OCI-LY7 (cell line): Measurements from ENCODE around the gene ROBO1. TPM values are rescaled to one million over a fixed set of nuclear protein-coding genes. Genes with fewer than 3 reads are reported as not detected.
"Not testable (repeated sequence)": the region's sequence is repeated elsewhere in the genome, so short reads cannot be mapped to it uniquely, and the experiment has no call there.

ENCODE experiments used
- BruUV-seq: library from RNA; stranded (reverse); fragments of 400-500 nt; replicated peaks from 2 replicates; lab custom pipeline; 2021; lab: Mats Ljungman, UMichigan
- CTCF ChIA-PET: fragments of 300-600 bp; sonication (Branson Sonifier 250); formaldehyde crosslinking; loops from one replicate; lab custom pipeline; 2022; ENCODE audit warnings: antibody characterized with exemption; ENCODE audit not compliant: unreplicated experiment; lab: Charles Lee
- POLR2A ChIA-PET: fragments of 300-600 bp; sonication (Branson Sonifier 250); formaldehyde crosslinking; loops from one replicate; lab custom pipeline; 2022; ENCODE audit warnings: antibody characterized with exemption; lab: Charles Lee
- DNase-seq: peaks from one replicate; pipeline ENCODE4 v3.0.0-alpha.2; 2015; ENCODE audit warnings: low spot score
- H2AFZ ChIP-seq: fragments of 200-600 bp; sonication (generic), shearing (Covaris generic); 2 replicates; pipeline ENCODE4 v1.6.1; 2014; ENCODE audit warnings: mild to moderate bottlenecking, antibody characterized with exemption, low read length, moderate library complexity
- H3K27ac ChIP-seq: fragments of 200-600 bp; sonication (generic); 2 replicates; pipeline ENCODE4 v1.5.1; 2014; ENCODE audit warnings: mixed run types, low read depth, mild to moderate bottlenecking, moderate library complexity, low read length, inconsistent platforms; ENCODE audit not compliant: poor library complexity, severe bottlenecking
- H3K36me3 ChIP-seq: fragments of 200-600 bp; sonication (generic); 2 replicates; pipeline ENCODE4 v1.6.1; 2014; ENCODE audit warnings: mild to moderate bottlenecking, antibody characterized with exemption, low read length, moderate library complexity, mixed read lengths; ENCODE audit not compliant: insufficient read depth
- H3K4me1 ChIP-seq: fragments of 200-600 bp; sonication (generic); 2 replicates; pipeline ENCODE4 v1.5.1; 2014; ENCODE audit warnings: mild to moderate bottlenecking, low read length; ENCODE audit not compliant: insufficient read depth, poor library complexity, severe bottlenecking
- H3K4me2 ChIP-seq: fragments of 200-600 bp; sonication (generic); 2 replicates; pipeline ENCODE4 v1.6.1; 2014; ENCODE audit warnings: mild to moderate bottlenecking, low read length
- H3K4me3 ChIP-seq: fragments of 200-600 bp; sonication (generic); 2 replicates; pipeline ENCODE4 v1.5.1; 2014; ENCODE audit warnings: mild to moderate bottlenecking, low read depth, low read length; ENCODE audit not compliant: poor library complexity, severe bottlenecking
- H3K79me2 ChIP-seq: fragments of 200-600 bp; sonication (generic); 2 replicates; pipeline ENCODE4 v1.6.1; 2016; ENCODE audit warnings: low read depth, mild to moderate bottlenecking, low read length, moderate library complexity, mixed read lengths; ENCODE audit not compliant: insufficient read depth
- H3K9me2 ChIP-seq: fragments of 200-600 bp; sonication (generic); 2 replicates; pipeline ENCODE4 v1.6.1; 2016; ENCODE audit warnings: mild to moderate bottlenecking, low read length, mixed read lengths; ENCODE audit not compliant: insufficient read depth
- H3K9me3 ChIP-seq: fragments of 200-600 bp; sonication (generic); 2 replicates; pipeline ENCODE4 v1.6.1; 2014; ENCODE audit warnings: mild to moderate bottlenecking, mixed run types, low read length, mixed read lengths
- H4K20me1 ChIP-seq: fragments of 200-600 bp; sonication (generic); 2 replicates; pipeline ENCODE4 v1.6.1; 2014; ENCODE audit warnings: mild to moderate bottlenecking, antibody characterized with exemption, low read length, moderate library complexity, mixed read lengths; ENCODE audit not compliant: insufficient read depth
- EZH2phosphoT487 ChIP-seq: fragments of 200-600 bp; sonication (generic); IDR thresholded peaks from 2 replicates; pipeline ENCODE4 v1.6.1; 2018; ENCODE audit warnings: low read depth, borderline replicate concordance, mild to moderate bottlenecking, mixed run types, antibody characterized with exemption, low read length, moderate library complexity, mixed read lengths
- intact Hi-C: fragments of 100-400 bp; cut with micrococcal nuclease; formaldehyde crosslinking; loops from one replicate; pipeline ENCODE4 v1.10.0; 2022; ENCODE audit not compliant: unreplicated experiment
- total RNA-seq, 2 experiments: library from RNA; depleted of rRNA in 1 of 2; stranded (reverse); fragments of >200 nt in 1 of 2; shearing (Covaris generic) in 1 of 2; gene quantifications; 2 replicates each; pipeline ENCODE4 v1.2.3, GENCODE V29; 2014 to 2022
- TF ChIP-seq, protein P1 (sequence below): fragments of 200-600 bp; sonication (generic); conservative IDR thresholded peaks from 2 replicates; pipeline ENCODE4 v1.5.1; 2014; ENCODE audit warnings: mild to moderate bottlenecking, antibody characterized with exemption, low read length, moderate library complexity, mixed read lengths

Gene ROBO1
- total RNA-seq, 2 experiments from 2014 or later = not detected

DNA sequence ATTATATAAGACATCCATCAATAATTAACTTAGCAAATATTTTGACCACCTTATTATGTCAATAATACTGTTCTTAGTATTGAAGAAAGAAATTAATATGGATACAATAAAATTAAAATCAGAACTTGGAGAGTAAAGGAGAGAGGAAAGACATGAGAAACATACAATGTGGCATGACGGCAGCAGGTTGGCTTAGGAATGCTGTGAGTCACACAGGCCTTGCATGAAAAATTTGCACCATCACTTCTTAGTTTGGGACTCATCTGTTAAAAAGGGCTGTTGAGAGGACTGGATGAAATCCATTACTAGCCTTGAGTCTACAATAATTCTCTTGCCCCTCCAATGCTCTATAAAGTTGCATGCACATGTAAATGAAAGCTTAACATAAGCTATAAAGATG is 880.8 kb downstream of the ROBO1 start:
- no peak overlapping the region for H2AFZ ChIP-seq
- TF ChIP-seq, protein P1, sequence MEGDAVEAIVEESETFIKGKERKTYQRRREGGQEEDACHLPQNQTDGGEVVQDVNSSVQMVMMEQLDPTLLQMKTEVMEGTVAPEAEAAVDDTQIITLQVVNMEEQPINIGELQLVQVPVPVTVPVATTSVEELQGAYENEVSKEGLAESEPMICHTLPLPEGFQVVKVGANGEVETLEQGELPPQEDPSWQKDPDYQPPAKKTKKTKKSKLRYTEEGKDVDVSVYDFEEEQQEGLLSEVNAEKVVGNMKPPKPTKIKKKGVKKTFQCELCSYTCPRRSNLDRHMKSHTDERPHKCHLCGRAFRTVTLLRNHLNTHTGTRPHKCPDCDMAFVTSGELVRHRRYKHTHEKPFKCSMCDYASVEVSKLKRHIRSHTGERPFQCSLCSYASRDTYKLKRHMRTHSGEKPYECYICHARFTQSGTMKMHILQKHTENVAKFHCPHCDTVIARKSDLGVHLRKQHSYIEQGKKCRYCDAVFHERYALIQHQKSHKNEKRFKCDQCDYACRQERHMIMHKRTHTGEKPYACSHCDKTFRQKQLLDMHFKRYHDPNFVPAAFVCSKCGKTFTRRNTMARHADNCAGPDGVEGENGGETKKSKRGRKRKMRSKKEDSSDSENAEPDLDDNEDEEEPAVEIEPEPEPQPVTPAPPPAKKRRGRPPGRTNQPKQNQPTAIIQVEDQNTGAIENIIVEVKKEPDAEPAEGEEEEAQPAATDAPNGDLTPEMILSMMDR = no peak
- no peak for TF ChIP-seq EZH2phosphoT487
- H3K79me2 ChIP-seq = no peaks in the 10 kb centered on the region
- H3K27ac ChIP-seq = no peak overlapping the region
- ChIA-PET POLR2A (interaction anchor here (1.0 to 1.1 kb wide), 2 partner anchors 16 to 78 kb away, joined by 3 to 5 read pairs; no protein-coding TSS in a partner anchor), CTCF (no interaction called here)
- no TSS peak for BruUV-seq
- no peaks in the 10 kb centered on the region for H4K20me1 ChIP-seq
- no peaks in the 10 kb centered on the region for H3K9me3 ChIP-seq
- no peaks in the 10 kb centered on the region for H3K36me3 ChIP-seq
- no peaks in the 10 kb centered on the region for H3K9me2 ChIP-seq
- no peaks in the 10 kb centered on the region for H3K4me1 ChIP-seq
- no peak overlapping the region for H3K4me2 ChIP-seq
- intact Hi-C loops = no loop called here
- no peak overlapping the region for H3K4me3 ChIP-seq
- no peak for DNase-seq

DNA sequence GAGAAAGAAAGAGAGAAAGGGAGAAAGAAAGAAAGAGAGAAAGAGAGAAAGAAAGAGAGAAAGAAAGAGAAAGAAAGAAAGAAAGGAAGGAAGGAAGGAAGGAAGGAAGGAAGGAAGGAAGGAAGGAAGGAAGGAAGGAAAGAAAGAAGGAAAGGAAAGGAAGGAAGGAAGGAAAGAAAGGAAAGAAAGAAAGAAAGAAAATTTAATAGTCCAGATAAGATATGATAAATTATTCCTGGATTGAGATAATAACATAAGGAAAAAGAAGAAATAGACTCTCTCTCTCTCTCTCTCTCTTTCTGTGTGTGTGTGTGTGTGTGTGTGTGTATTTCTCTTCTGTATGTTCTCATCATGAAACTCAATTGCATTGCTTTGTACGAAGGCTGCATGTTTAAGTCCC is 883.2 kb downstream of the ROBO1 start:
- H2AFZ ChIP-seq, H3K4me3 ChIP-seq, H3K9me3 ChIP-seq, BruUV-seq, H3K4me2 ChIP-seq, H3K36me3 ChIP-seq, H3K79me2 ChIP-seq, H4K20me1 ChIP-seq, H3K4me1 ChIP-seq, H3K27ac ChIP-seq, H3K9me2 ChIP-seq, intact Hi-C loops, DNase-seq, POLR2A ChIA-PET, CTCF ChIA-PET: not testable (repeated sequence)

DNA sequence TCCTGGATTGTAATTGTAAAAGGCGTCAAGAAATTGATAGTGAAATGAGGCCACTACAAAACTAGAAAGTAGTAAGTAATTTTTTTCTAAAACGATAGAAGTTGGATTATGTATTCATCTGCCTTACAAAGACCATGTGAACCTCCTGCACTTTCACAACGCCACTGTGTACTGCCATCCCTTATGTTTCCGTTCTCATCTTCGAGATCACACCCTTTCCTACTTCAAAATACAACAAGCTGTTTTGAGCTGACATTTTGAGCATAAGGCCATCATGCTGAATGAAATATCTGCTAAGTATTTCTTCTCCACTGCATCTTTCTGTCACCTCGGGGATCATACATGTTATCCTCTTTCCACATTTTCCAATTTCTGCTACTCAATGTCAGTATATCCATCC is 885.5 kb downstream of the ROBO1 start:
- Histone ChIP-seq H3K36me3 (no peaks in the 10 kb centered on the region), H4K20me1 (no peaks in the 10 kb centered on the region), H2AFZ (no peak overlapping the region), H3K4me2 (no peak overlapping the region), H3K9me2 (no peaks in the 10 kb centered on the region), H3K79me2 (no peaks in the 10 kb centered on the region), H3K9me3 (no peaks in the 10 kb centered on the region), H3K27ac (no peak overlapping the region), H3K4me3 (no peak overlapping the region), H3K4me1 (no peaks in the 10 kb centered on the region)
- intact Hi-C loops = no loop called here
- DNase-seq = no peak
- no TSS peak for BruUV-seq
- CTCF ChIA-PET = no interaction called here
- POLR2A ChIA-PET = interaction anchor here (0.7 kb wide), 1 partner anchor 20 kb away, joined by 3 read pairs; no protein-coding TSS in a partner anchor
- TF ChIP-seq, protein P1 = no peak
- TF ChIP-seq EZH2phosphoT487 = no peak
